Endothelial cell of umbilical vein (primary cell): ENCODE results near the gene SGSM1. TPM values are rescaled to one million over a fixed set of nuclear protein-coding genes. Genes with fewer than 3 reads are reported as not detected.
A peak's percentile ranks its signal among the peaks of the same experiment; 100 is the strongest.

Experiments
- BruUV-seq: library from RNA; stranded (reverse); fragments of 400-500 nt; replicated peaks from 2 replicates; lab custom pipeline; 2021; lab: Mats Ljungman, UMichigan
- CTCF ChIA-PET: fragments of 300-600, 350-600 bp; sonication (Branson Sonifier 250); formaldehyde crosslinking; loops from one replicate; lab custom pipeline; 2021; ENCODE audit warnings: antibody characterized with exemption, inconsistent platforms; lab: Charles Lee
- POLR2A ChIA-PET: fragments of 300-600, 350-600 bp; sonication (Branson Sonifier 250); formaldehyde crosslinking; loops from one replicate; lab custom pipeline; 2021; ENCODE audit warnings: antibody characterized with exemption, inconsistent platforms; lab: Charles Lee
- DNase-seq: peaks from one replicate; pipeline ENCODE4 v3.0.0-alpha.2; 2011; ENCODE audit warnings: low read depth, low spot score
- FAIRE-seq: peaks from 2 replicates; lab custom pipeline; 2011; peaks lifted over from hg19 to GRCh38; lab: Jason Lieb, UNC
- H2AFZ ChIP-seq: 2 replicates; pipeline ENCODE4 v1.6.0; 2012; ENCODE audit warnings: low read depth, low read length, control low read depth, inconsistent platforms
- H3K27ac ChIP-seq: 2 replicates; pipeline ENCODE4 v1.5.1; 2011; ENCODE audit warnings: low read depth, mild to moderate bottlenecking, control low read depth, low read length, moderate library complexity; ENCODE audit not compliant: insufficient read depth
- H3K27me3 ChIP-seq, 2 experiments: 2 replicates each; pipeline versions ENCODE4 v1.6.0 to v1.6.1; 2011; ENCODE audit warnings: low read length in 2 of 2, mixed read lengths in 1 of 2; ENCODE audit not compliant: control insufficient read depth in 2 of 2, insufficient read depth in 2 of 2
- H3K36me3 ChIP-seq, 2 experiments: 2 replicates in 1 of 2; 3 replicates in 1 of 2; pipeline ENCODE4 v1.5.1; 2011; ENCODE audit warnings: low read length in 2 of 2, mild to moderate bottlenecking in 1 of 2, moderate library complexity in 1 of 2; ENCODE audit not compliant: control insufficient read depth in 2 of 2, insufficient read depth in 2 of 2; ENCODE audit errors: extremely low read depth in 1 of 2
- H3K4me1 ChIP-seq: 3 replicates; pipeline ENCODE4 v1.5.1; 2011; ENCODE audit warnings: mild to moderate bottlenecking, low read length; ENCODE audit not compliant: control insufficient read depth, insufficient read depth; ENCODE audit errors: extremely low read depth
- H3K4me2 ChIP-seq: 2 replicates; pipeline ENCODE4 v1.6.1; 2011; ENCODE audit warnings: low read length, control low read depth, mixed read lengths; ENCODE audit not compliant: insufficient read depth
- H3K4me3 ChIP-seq, 3 experiments: fragments of 200-600 bp in 1 of 3; sonication (generic), shearing (Covaris generic) in 1 of 3; replicated peaks in 1 of 3; 2 replicates each; pipeline ENCODE4 v1.5.1; 2011 to 2016; ENCODE audit warnings: control low read depth in 3 of 3, low read length in 3 of 3, mild to moderate bottlenecking in 2 of 3, inconsistent platforms in 1 of 3, low read depth in 1 of 3, moderate library complexity in 1 of 3; ENCODE audit not compliant: insufficient read depth in 1 of 3
- H3K79me2 ChIP-seq: 2 replicates; pipeline ENCODE4 v1.6.0; 2012; ENCODE audit warnings: low read length, inconsistent platforms; ENCODE audit not compliant: control insufficient read depth, insufficient read depth
- H3K9ac ChIP-seq: replicated peaks from 2 replicates; pipeline ENCODE3; 2011; ENCODE audit warnings: low read length, control low read depth; ENCODE audit not compliant: insufficient read depth; ENCODE audit errors: extremely low read depth
- H3K9me1 ChIP-seq: replicated peaks from 3 replicates; pipeline ENCODE4 v1.6.0; 2011; ENCODE audit warnings: mild to moderate bottlenecking, low read length; ENCODE audit not compliant: control insufficient read depth, insufficient read depth; ENCODE audit errors: extremely low read depth
- H3K9me3 ChIP-seq: replicated peaks from 2 replicates; pipeline ENCODE4 v1.5.1; 2012; ENCODE audit warnings: low read length, inconsistent platforms; ENCODE audit not compliant: control insufficient read depth, insufficient read depth
- H4K20me1 ChIP-seq: replicated peaks from 2 replicates; pipeline ENCODE3; 2011; ENCODE audit warnings: mild to moderate bottlenecking, low read length; ENCODE audit not compliant: control insufficient read depth, insufficient read depth; ENCODE audit errors: extremely low read depth
- CTCF ChIP-seq, 2 donors: IDR thresholded peaks; 1 replicate in 1 of 2; 2 replicates in 1 of 2; pipeline ENCODE4 v1.5.1; 2011; ENCODE audit warnings: low read length in 2 of 2, mild to moderate bottlenecking in 2 of 2, moderate library complexity in 2 of 2, control low read depth in 1 of 2, inconsistent platforms in 1 of 2, low read depth in 1 of 2; ENCODE audit not compliant: insufficient read depth in 1 of 2; ENCODE audit errors: extremely low read depth in 1 of 2
- EZH2 ChIP-seq: IDR thresholded peaks from 2 replicates; pipeline ENCODE4 v1.6.1; 2012; ENCODE audit warnings: borderline replicate concordance, low read depth, mild to moderate bottlenecking, moderate library complexity, low read length, inconsistent platforms; ENCODE audit not compliant: severe bottlenecking
- FOS ChIP-seq: IDR thresholded peaks from 2 replicates; pipeline ENCODE4 v1.6.1; 2011; ENCODE audit warnings: mild to moderate bottlenecking, low read length, moderate library complexity, borderline replicate concordance; ENCODE audit not compliant: insufficient read depth
- GATA2 ChIP-seq: IDR thresholded peaks from 2 replicates; pipeline ENCODE4 v1.7.0; 2011; ENCODE audit warnings: low read depth, mild to moderate bottlenecking, moderate library complexity, mixed read lengths, low read length; ENCODE audit not compliant: insufficient read length, insufficient read depth
- JUN ChIP-seq: IDR thresholded peaks from 2 replicates; pipeline ENCODE4 v1.6.1; 2011; ENCODE audit warnings: borderline replicate concordance, low read depth; ENCODE audit not compliant: insufficient read length, insufficient read depth
- MAX ChIP-seq: IDR thresholded peaks from 2 replicates; pipeline ENCODE4 v1.6.1; 2011; ENCODE audit not compliant: insufficient read depth, insufficient read length
- MYC ChIP-seq: IDR thresholded peaks from one replicate; pipeline ENCODE4 v1.6.1; 2011; ENCODE audit warnings: mild to moderate bottlenecking, low read depth, low read length
- POLR2A ChIP-seq: IDR thresholded peaks from 2 replicates; pipeline ENCODE4 v1.6.1; 2012; ENCODE audit warnings: low read depth, mild to moderate bottlenecking, control low read depth, low read length
- POLR2AphosphoS5 ChIP-seq: IDR thresholded peaks from 2 replicates; pipeline ENCODE4 v1.6.1; 2012; ENCODE audit warnings: low read depth, mild to moderate bottlenecking, control low read depth, low read length, moderate library complexity; ENCODE audit not compliant: insufficient read depth
- dilution Hi-C: fragments of 300-500 bp; cut with MboI; formaldehyde crosslinking; loops from one replicate; pipeline ENCODE4 v1.15.0; 2019; ENCODE audit warnings: low sequenced_read_pairs; ENCODE audit not compliant: extremely low pct_ligation_motif_present
- intact Hi-C: fragments of 100-400 bp; cut with micrococcal nuclease; formaldehyde crosslinking; loops from one replicate; pipeline ENCODE4 v1.10.0; 2022
- polyA plus RNA-seq, 4 experiments: library from polyadenylated mRNA; depleted of rRNA in 3 of 4; stranded (reverse) in 3 of 4; unstranded in 1 of 4; fragments of >200 nt; gene quantifications; 2 replicates each; pipeline versions ENCODE4 v1.2.1 to v1.2.3, GENCODE V29; 2011 to 2012; ENCODE audit warnings: missing spikeins in 1 of 4
- total RNA-seq: library from RNA; stranded (reverse); gene quantifications from 2 replicates; pipeline ENCODE4 v1.2.3, GENCODE V29; 2021

The SGSM1 gene
- total and polyA plus RNA-seq, 2 donors (not counting 3 experiments of a cell fraction or from before 2014, with no cell fraction given) = 0.10 to 1.1 TPM

- no peaks in the 10 kb centered on the region for H4K20me1 ChIP-seq
- no peak overlapping the region for H2AFZ ChIP-seq
- H3K4me3 ChIP-seq = no peak overlapping the region
- no peak overlapping the region for H3K27ac ChIP-seq
- peaks cover 0 to 9% of the 10 kb centered on the region in 2 experiments for H3K27me3 ChIP-seq
- no TSS peak for BruUV-seq
- no peaks in the 10 kb centered on the region for H3K36me3 ChIP-seq
- FAIRE-seq (peak; percentile 15), DNase-seq (no peak)
- intact Hi-C loops (loop anchor here (5.0 kb wide), 1 partner anchor 162 kb away; no protein-coding TSS in a partner anchor), dilution Hi-C loops (no loop called here)
- H3K79me2 ChIP-seq = peaks cover 23% of the 10 kb centered on the region
- ChIA-PET CTCF (interaction anchor here (0.8 to 19.2 kb wide), 6 partner anchors 12 to 102 kb away, joined by 3 to 378 read pairs (median 4); no protein-coding TSS in a partner anchor), POLR2A (interaction anchor here (1.0 kb wide), 1 partner anchor 98 kb away, joined by 3 read pairs; no protein-coding TSS in a partner anchor)
- no peak overlapping the region for H3K9ac ChIP-seq
- H3K9me1 ChIP-seq = no peaks in the 10 kb centered on the region
- no peak overlapping the region for H3K4me2 ChIP-seq
- H3K9me3 ChIP-seq = no peaks in the 10 kb centered on the region
- peaks cover 9% of the 10 kb centered on the region for H3K4me1 ChIP-seq
- TF ChIP-seq POLR2AphosphoS5 (no peak), CTCF (IDR thresholded peaks at IDR 0.05; ENCODE audit: extremely low read depth in 1 of 2, insufficient read depth in 1 of 2, low read depth in 1 of 2, low read length in 2 of 2) (no peak), POLR2A (no peak), JUN (no peak), MYC (no peak), FOS (no peak), GATA2 (no peak), MAX (no peak), EZH2 (no peak)
Observed at GRCh38 chr22:24950272-24950902, 144.4 kb downstream of the SGSM1 start.
